Stimulated activated CD4-positive, alpha-beta T cell treated with anti-CD3 and anti-CD28 coated beads, Interleukin-1b, Interleukin-23, amount 100 ng/mL, for 1 hour (primary cell): ENCODE measurements around the gene SUGCT.
"Not testable (repeated sequence)": the region's sequence is repeated elsewhere in the genome, so short reads cannot be mapped to it uniquely, and the experiment has no call there.

Experiments
- DNase-seq, 2 donors: peaks; one replicate each; pipeline ENCODE4 v3.0.0-alpha.2; 2020; ENCODE audit warnings: low read depth in 2 of 2

Gene SUGCT

GRCh38 chr7:40572810-40573465, 438.1 kb downstream of the SUGCT start:
- DNase-seq = no peak

DNA sequence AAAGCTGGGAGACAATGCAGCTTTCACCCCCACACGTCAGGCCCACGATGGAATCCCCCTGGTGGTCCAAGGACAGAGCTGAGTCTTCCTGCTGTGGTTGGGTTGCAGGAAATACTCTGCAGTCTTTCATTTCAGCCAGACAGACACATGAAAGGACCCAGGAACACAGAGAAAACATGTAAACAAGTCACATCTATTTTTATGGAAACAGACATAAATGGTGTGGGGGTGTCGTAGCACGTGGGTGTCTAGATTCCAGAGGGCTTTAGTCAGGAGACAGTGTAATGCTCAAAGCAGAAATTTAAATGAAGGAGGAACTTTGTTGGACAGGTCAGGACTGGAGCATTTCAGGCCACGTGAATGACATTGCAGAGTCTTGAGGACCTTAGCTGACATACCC, 444.6 kb downstream of the SUGCT start:
- no peak for DNase-seq

DNA sequence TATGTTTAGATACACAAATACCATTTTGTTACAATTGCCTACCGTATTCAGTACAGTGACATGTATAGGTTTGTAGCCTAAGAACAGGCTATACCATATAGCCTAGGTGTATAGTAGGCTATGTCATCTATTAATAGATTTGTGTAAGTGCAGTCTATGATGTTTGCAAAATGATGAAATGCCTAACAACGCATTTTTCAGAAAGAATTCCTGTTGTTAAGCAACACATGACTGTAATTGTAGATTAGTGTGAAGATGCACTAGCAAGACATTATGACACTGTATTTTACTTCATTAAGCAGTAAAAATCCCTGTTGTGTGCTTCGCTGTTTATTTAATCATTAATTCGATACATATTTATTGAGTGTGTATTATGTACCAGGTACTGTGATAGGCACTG, 446.0 kb downstream of the SUGCT start:
- no peak for DNase-seq

DNA sequence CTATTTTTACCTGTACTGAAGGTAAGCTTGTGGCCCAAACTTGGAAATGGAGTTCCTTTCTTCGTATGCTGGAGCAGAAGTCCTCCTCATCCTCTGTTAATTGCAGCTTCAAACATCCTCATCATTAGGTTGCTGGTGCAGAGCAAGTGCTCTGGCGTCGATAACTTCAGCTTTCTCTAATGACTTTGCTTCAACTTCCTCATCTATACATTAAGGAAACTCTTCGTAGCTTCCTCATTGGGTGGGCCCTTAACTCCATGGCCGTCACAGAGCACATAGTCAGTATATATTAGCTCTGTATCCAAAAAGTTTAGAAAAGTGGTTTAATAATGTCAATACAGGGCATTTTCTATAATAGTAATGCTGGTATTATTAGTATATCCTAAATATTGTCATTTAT, 447.7 kb downstream of the SUGCT start:
- no peak for DNase-seq

GRCh38 chr7:40583667-40584444, 449.1 kb downstream of the SUGCT start:
- DNase-seq = no peak

- no peak for DNase-seq
Measured at GRCh38 chr7:40584667-40585433, 450.0 kb downstream of the SUGCT start.

GRCh38 chr7:40586197-40586596, 451.4 kb downstream of the SUGCT start:
- no peak for DNase-seq

- no peak for DNase-seq
Measured at GRCh38 chr7:40587419-40587818, 452.6 kb downstream of the SUGCT start.

- no peak for DNase-seq
Measured at GRCh38 chr7:40595129-40595528, 460.3 kb downstream of the SUGCT start.

- DNase-seq = no peak
Measured at GRCh38 chr7:40595832-40596231, 461.0 kb downstream of the SUGCT start.

DNA sequence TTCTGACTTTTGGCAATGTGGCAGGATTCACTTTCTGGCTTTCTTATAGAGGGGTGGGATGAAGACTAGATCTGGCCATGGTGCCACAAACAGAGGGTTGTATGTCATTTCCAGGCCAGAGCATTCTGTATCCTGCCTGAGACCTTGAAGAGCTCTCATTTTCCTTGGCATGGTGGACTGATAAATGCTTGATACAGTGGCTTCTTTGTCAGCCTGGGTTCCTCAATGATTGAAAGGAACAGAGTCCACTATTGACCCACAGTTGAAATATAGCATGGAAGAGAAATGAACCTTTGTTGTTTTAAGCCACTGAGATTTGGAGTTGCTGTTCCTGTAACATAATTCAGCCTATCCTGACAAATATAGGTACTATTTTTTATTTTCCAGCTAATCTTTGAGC, 462.7 kb downstream of the SUGCT start:
- DNase-seq = no peak

DNA sequence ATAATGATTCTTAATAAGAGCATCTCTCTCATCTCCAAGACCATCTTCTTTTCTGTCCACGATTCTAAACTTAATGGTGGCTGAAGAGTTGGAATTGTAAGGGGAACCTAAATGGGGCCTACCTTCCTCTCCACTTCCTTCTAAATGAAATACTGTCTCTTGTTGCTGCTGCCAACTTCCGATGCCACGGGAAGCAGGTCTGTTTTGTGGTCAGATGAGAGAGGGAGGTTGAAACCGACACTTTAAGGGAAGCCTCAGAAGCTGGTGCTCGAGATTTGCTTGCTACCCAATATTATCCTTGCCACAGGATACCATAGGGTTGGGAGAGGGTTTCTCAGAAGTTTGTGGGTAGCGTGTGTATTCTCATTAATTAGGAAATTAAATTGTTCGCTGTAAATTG, 464.1 kb downstream of the SUGCT start:
- DNase-seq = no peak

DNA sequence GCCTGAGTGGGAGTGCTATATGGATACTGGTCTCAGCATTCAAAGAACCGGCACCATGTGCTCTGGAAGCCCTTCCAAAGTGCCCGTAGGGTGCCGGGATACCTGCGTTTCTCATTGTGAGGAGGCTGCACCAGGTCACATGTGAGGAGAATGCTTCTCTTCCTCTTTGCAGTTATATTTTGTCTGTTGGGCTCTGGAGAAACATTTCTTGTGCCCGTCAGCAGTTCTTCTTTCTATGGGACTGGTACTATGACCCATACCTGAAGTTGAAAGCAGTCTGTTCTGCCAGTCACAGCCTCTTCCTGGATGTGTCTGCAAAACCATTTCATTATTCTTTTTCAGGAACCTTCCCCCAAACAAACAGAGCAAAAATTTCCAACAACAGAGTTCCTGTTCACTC, 465.0 kb downstream of the SUGCT start:
- DNase-seq = no peak

DNA sequence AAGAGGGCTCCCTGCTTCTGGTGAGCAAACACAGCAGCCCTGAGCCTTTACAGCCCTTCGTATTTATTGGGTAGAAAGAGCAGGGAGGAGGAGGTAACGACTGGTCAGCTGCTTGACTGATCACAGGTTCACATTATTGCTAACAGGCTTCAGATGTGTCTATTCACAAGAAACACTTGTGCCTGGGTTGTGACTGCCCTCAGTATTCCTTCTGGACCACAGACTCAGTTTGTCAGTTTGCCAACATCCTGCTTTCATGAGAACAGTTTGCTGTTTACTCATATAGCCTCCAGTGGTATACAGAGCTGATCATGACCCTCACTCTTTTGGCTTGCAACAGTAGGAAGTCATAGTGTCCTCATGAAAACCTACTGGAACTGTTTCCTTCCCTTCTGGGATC, 467.5 kb downstream of the SUGCT start:
- DNase-seq = not testable (repeated sequence)

- DNase-seq = no peak
Measured at GRCh38 chr7:40604601-40605438, 470.0 kb downstream of the SUGCT start.

DNA sequence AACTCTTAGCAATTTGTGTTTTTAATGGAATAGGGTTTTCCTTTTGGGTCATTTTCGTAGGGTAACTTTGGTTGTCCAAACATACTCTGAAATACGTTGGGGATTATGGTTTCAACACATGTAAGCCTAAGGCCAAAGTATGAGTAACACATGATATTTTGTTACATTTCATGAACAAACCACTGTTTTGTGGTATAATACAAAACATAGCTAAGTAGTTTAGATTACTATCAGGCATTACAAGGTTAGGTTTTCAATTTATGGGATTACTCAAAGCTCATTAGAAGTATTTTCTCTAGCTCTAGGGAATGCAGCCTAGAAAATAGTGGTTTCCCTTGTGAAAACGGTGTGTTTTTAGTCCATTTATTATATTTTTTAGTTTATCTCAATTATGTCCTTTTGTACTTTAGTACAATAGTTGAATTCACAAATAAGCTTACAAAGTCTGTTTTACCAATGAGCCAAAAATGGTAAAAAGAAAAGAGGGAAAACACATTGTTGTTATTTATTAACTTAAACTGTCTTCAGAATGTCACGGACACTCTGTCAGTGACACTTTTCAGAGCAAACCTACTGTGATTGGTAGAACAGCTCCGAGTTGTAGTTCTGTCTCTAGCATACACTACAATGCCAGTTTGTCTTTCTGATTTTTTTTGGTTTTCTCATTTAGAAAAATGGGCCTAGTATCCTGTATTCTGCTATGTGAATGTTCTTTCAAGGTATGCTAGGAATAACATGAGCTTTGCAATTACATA, 473.7 kb downstream of the SUGCT start:
- DNase-seq = no peak

DNA sequence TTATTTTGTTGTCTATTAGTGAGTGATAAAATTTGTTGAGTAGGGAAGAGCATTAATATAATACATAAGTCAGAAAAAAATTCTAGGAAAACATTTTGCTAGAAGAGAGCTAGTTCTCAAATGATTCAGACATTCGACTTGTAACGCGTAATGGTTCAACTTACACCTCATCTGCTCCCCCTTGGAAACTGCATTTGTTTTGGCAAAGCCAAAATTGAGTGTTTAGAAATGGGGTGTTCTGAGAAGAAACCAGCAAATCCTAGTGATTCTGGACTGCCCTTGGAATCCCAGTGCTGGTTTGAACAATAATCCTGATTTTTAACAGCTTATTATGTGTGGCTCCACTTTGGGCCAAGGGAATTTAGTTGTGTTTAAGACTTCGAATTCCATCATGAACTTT, 475.7 kb downstream of the SUGCT start:
- DNase-seq = no peak

DNA sequence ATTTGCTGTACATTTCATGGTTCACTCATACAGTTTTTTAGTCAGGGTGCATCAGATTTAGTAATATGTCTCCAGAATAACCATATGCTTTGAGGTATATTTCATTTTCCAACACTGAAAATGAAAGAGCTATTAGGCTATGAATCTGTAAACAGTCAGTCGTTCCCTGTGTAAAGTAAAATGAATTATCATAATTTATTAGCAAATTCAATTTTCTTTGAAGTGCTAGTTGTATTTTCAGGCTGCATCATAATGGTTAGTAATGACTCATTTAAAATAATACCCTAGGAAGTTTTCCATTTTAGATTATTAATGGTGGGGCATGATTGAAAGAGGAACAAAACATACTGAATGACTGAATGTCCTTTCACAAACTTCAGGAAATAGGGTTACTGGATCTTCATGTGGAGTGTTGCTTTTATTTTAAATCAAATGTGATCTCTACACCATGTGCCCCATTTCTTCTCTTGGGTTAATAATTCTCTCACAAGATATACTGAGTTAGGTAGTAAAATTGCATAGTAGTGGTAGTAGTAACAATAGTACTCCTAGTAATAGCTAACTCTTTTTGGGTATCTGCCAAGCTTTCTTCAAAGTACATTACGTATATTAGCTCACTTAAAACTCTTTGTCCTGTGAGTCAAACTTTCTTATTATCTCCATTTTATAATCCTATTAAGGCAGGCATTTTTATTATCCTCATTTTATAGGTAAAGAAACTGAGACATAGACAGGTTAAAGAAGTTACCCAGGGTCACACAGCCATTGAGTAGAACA, 476.5 kb downstream of the SUGCT start:
- no peak for DNase-seq

GRCh38 chr7:40612298-40612697, 477.5 kb downstream of the SUGCT start:
- DNase-seq = no peak

DNA sequence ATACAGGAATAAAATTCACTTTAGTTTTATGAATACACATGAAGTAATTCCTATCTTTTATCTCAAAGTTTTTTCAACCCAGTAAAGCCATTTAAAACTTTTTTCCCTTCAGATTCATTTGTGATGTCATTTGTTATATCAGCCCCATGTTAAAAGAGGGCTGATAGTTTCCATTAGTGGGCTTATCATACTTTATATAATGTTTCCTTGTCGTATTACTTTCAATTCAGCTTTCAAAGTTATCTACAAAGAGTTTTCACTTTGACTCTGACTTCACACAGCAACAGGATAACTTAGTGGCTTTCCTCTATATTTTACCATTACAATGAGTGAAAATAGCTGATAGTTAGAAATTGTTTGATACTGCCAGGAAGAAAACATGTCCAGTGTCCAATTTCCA, 484.8 kb downstream of the SUGCT start:
- no peak for DNase-seq
